NCI-H1048 (cell line): Measurements from ENCODE around the gene CRIP2.

Source experiments
- DNase-seq: peaks from one replicate; lab custom pipeline; 2025; lab: John Stamatoyannopoulos, UW

CRIP2 gene

GRCh38 chr14:105527826-105528585 lies 53.4 kb downstream of the CRIP2 start:
- DNase-seq: peak; percentile 61

DNA sequence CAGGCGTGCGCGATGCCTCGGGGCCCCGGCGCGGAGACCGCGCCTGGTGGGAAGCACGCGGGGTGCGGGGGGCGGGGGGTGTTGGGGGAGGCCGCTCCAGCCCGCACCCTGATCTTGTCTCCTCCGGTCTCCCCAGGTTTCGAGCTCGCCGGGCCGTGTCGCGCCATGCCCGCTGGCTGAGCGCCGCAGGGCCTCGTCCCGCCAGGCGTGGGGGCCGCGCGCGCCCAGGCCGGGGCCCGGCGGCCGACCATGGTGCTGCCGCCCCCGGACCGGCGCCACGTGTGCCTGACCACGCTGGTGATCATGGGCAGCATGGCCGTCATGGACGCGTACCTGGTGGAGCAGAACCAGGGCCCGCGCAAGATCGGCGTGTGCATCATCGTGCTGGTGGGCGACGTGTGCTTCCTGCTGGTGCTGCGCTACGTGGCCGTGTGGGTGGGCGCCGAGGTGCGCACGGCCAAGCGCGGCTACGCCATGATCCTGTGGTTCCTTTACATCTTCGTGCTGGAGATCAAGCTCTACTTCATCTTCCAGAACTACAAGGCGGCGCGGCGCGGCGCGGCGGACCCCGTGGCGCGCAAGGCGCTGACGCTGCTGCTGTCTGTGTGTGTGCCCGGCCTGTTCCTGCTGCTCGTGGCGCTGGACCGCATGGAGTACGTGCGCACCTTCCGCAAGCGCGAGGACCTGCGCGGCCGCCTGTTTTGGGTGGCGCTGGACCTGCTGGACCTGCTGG lies 54.1 kb downstream of the CRIP2 start:
- no peak for DNase-seq

DNA sequence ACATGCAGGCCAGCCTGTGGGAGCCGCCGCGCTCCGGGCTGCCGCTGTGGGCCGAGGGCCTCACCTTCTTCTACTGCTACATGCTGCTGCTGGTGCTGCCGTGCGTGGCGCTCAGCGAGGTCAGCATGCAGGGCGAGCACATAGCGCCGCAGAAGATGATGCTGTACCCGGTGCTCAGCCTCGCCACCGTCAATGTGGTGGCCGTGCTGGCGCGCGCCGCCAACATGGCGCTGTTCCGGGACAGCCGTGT lies 54.6 kb downstream of the CRIP2 start:
- no peak for DNase-seq
